ENCODE data around the gene ICAM2.

DNA sequence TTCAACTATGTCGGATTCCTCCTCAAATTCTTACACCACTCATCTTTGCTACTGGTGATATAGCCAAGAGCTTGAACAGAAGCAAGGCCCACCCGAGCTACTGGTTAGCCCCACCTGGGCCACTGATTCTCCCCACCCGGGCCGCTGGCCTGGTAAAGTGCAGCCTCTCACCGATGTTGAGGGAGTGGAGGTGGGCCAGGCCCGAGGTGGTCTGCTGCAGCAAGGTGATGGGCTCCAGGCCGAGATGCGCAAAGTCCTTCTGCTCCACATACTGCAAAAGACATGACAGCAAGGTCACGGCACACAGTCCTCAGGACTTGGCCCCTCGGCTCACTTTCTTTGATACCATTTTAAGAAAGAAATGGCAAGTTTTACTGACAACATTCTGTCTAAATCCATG is 32.7 kb upstream of the ICAM2 start:
- TF ChIP-seq, protein P1, sequence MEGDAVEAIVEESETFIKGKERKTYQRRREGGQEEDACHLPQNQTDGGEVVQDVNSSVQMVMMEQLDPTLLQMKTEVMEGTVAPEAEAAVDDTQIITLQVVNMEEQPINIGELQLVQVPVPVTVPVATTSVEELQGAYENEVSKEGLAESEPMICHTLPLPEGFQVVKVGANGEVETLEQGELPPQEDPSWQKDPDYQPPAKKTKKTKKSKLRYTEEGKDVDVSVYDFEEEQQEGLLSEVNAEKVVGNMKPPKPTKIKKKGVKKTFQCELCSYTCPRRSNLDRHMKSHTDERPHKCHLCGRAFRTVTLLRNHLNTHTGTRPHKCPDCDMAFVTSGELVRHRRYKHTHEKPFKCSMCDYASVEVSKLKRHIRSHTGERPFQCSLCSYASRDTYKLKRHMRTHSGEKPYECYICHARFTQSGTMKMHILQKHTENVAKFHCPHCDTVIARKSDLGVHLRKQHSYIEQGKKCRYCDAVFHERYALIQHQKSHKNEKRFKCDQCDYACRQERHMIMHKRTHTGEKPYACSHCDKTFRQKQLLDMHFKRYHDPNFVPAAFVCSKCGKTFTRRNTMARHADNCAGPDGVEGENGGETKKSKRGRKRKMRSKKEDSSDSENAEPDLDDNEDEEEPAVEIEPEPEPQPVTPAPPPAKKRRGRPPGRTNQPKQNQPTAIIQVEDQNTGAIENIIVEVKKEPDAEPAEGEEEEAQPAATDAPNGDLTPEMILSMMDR (IDR thresholded peaks at IDR 0.05) = no peak
- TF ChIP-seq POLR2A (IDR thresholded peaks at IDR 0.05) = no peak

Measured in Peyer's patch (tissue), 4 donors.